GM18861 (cell line): Measurements from ENCODE around the gene RPH3AL.

Source experiments
- ATAC-seq: cut with Tn5 transposase; IDR thresholded peaks from one replicate; pipeline ENCODE4 v1.9.1; 2021; ENCODE audit not compliant: unreplicated experiment

Gene RPH3AL

GRCh38 chr17:352421-353212 lies at the start of gene RPH3AL:
RPH3AL (minus strand) TSS chr17:352807; CDS start chr17:327543, 25,264 bp downstream.
- ATAC-seq = no peak

GRCh38 chr17:400257-400656 lies 47.6 kb upstream of the RPH3AL start:
- ATAC-seq = no peak

GRCh38 chr17:396788-397187 lies 44.2 kb upstream of the RPH3AL start:
- no peak for ATAC-seq

GRCh38 chr17:395974-396373 lies 43.4 kb upstream of the RPH3AL start:
- no peak for ATAC-seq

GRCh38 chr17:395179-395578 lies 42.6 kb upstream of the RPH3AL start:
- no peak for ATAC-seq

- no peak for ATAC-seq
Observed at GRCh38 chr17:394718-395095, 42.1 kb upstream of the RPH3AL start.

- ATAC-seq = no peak
Observed at GRCh38 chr17:393806-394717, 41.5 kb upstream of the RPH3AL start.

- ATAC-seq = no peak
Observed at GRCh38 chr17:391850-392249, 39.2 kb upstream of the RPH3AL start.

GRCh38 chr17:390025-390424 lies 37.4 kb upstream of the RPH3AL start:
- ATAC-seq = no peak

- no peak for ATAC-seq
Observed at GRCh38 chr17:388087-388486, 35.5 kb upstream of the RPH3AL start.

- ATAC-seq = no peak
Observed at GRCh38 chr17:386141-386876, 33.7 kb upstream of the RPH3AL start.

GRCh38 chr17:385836-386140 lies 33.2 kb upstream of the RPH3AL start:
- ATAC-seq = no peak

- no peak for ATAC-seq
Observed at GRCh38 chr17:385178-385835, 32.7 kb upstream of the RPH3AL start.

- no peak for ATAC-seq
Observed at GRCh38 chr17:384622-385177, 32.1 kb upstream of the RPH3AL start.

GRCh38 chr17:383771-384621 lies 31.4 kb upstream of the RPH3AL start:
- ATAC-seq = no peak

- ATAC-seq = no peak
Observed at GRCh38 chr17:382644-383533, 30.3 kb upstream of the RPH3AL start.

GRCh38 chr17:381941-382643 lies 29.5 kb upstream of the RPH3AL start:
- ATAC-seq = no peak

GRCh38 chr17:381516-381915 lies 28.9 kb upstream of the RPH3AL start:
- ATAC-seq = no peak
